HCT116 (cell line): ENCODE results near the gene ZNF485.

Source experiments
- CTCF ChIP-seq, 3 experiments: fragments of 200-600 bp in 1 of 3; sonication (generic) in 1 of 3; IDR thresholded peaks in 2 of 3; conservative IDR thresholded peaks in 1 of 3; 2 replicates each; pipeline ENCODE4 v1.5.1; 2012 to 2017; ENCODE audit warnings: low read depth in 2 of 3, low read length in 2 of 3, antibody characterized with exemption in 1 of 3, borderline replicate concordance in 1 of 3, control low read depth in 1 of 3, mild to moderate bottlenecking in 1 of 3, mixed read lengths in 1 of 3, mixed run types in 1 of 3, moderate library complexity in 1 of 3; ENCODE audit not compliant: insufficient read depth in 1 of 3
- POLR2A ChIP-seq: IDR thresholded peaks from 2 replicates; pipeline ENCODE4 v1.7.0; 2011; ENCODE audit warnings: borderline replicate concordance; ENCODE audit not compliant: insufficient read depth, insufficient read length; ENCODE audit errors: extremely low read depth
- POLR2AphosphoS5 ChIP-seq: IDR thresholded peaks from 2 replicates; pipeline ENCODE4 v1.6.1; 2011; ENCODE audit warnings: mild to moderate bottlenecking, low read depth, low read length, moderate library complexity

GRCh38 chr10:43585046-43585445 is 21.2 kb upstream of the ZNF485 start:
- no peak for TF ChIP-seq CTCF (IDR thresholded peaks at IDR 0.05 in 2 of 3, conservative IDR thresholded peaks at IDR 0.05 in 1 of 3; ENCODE audit: borderline replicate concordance in 1 of 3, insufficient read depth in 1 of 3, low read depth in 2 of 3, low read length in 2 of 3)
- TF ChIP-seq POLR2AphosphoS5 = no peak
- TF ChIP-seq POLR2A = no peak
